ENCODE measurements around the gene AGPAT3.
A peak's percentile ranks its signal among the peaks of the same experiment; 100 is the strongest.

AGPAT3 gene

DNA sequence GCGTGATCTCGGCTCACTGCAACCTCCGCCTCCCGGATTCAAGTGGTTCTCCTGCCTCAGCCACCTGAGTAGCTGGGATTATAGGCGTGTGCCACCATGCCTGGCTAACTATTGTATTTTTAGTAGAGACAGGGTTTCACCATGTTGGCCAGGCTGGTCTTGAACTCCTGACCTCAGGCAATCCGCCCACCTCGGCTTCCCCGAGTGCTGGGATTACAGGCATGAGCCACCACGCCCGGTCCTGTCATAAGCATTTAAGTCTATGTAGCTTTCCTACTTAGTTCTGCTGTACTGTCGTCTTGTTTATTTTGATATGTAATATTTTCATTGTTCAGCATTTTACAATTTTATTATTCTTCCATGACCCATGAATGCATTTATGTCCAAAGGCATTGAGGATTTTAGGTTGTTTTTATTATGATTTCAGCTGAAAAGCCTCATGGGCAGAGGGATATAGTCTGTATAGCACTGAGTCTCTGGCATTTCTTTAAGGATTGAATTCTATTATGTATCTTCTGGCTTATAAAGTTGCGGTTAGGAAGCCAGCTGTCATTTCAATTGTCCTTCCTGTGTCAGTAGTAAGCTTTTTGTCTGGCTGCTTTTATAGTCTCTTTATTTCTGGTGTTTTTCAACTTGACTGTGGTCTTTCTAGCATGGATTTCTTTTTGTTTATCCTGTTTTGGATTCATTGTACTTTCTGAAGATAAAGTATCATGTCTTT lies 9.2 kb downstream of the AGPAT3 start:
- H3K79me2 ChIP-seq, result peaks cover 25% of the 10 kb centered on the region
- H2AFZ ChIP-seq, result no peak overlapping the region
- H3K27me3 ChIP-seq (ENCODE audit: control insufficient read depth, insufficient read depth, low read length), result no peaks in the 10 kb centered on the region
- no peaks in the 10 kb centered on the region for H3K9me3 ChIP-seq (ENCODE audit: control insufficient read depth, low read length)
- peak overlapping the region; percentile 5 for H3K27ac ChIP-seq
- TF ChIP-seq, protein P1, sequence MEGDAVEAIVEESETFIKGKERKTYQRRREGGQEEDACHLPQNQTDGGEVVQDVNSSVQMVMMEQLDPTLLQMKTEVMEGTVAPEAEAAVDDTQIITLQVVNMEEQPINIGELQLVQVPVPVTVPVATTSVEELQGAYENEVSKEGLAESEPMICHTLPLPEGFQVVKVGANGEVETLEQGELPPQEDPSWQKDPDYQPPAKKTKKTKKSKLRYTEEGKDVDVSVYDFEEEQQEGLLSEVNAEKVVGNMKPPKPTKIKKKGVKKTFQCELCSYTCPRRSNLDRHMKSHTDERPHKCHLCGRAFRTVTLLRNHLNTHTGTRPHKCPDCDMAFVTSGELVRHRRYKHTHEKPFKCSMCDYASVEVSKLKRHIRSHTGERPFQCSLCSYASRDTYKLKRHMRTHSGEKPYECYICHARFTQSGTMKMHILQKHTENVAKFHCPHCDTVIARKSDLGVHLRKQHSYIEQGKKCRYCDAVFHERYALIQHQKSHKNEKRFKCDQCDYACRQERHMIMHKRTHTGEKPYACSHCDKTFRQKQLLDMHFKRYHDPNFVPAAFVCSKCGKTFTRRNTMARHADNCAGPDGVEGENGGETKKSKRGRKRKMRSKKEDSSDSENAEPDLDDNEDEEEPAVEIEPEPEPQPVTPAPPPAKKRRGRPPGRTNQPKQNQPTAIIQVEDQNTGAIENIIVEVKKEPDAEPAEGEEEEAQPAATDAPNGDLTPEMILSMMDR (IDR thresholded peaks at IDR 0.05), result no peak
- no peak overlapping the region for H3K4me3 ChIP-seq (ENCODE audit: low read depth, low read length)
- H3K36me3 ChIP-seq (ENCODE audit: control insufficient read depth, insufficient read depth, low read length), result no peaks in the 10 kb centered on the region
- H3K9ac ChIP-seq, result no peak overlapping the region
- H3K4me2 ChIP-seq (ENCODE audit: low read length), result no peak overlapping the region
- peaks cover 3% of the 10 kb centered on the region for H3K4me1 ChIP-seq

DNA sequence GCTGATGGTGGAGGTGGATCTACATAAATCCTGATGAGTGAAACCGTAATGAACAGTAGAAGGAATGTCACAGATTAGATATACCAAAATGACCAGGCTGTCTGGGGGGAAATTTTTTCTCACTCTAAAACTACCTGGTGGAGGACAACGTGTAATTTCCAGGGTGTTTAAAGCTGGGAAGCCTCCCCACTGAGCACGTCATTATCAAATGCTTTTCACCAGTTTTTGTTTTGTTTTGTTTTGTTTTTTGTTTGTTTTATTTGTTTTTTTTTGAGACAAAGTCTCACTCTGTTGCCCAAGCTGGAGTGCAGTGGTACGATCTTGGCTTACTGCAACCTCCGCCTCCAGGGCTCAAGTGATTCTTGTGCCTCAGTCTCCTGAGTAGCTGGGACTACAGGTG lies 11.6 kb downstream of the AGPAT3 start:
- H3K4me3 ChIP-seq (ENCODE audit: low read depth, low read length), result no peak overlapping the region
- H3K4me2 ChIP-seq (ENCODE audit: low read length), result no peak overlapping the region
- H3K36me3 ChIP-seq (ENCODE audit: control insufficient read depth, insufficient read depth, low read length), result no peaks in the 10 kb centered on the region
- no peaks in the 10 kb centered on the region for H3K27me3 ChIP-seq (ENCODE audit: control insufficient read depth, insufficient read depth, low read length)
- peaks cover 16% of the 10 kb centered on the region for H3K79me2 ChIP-seq
- no peak overlapping the region for H3K9ac ChIP-seq
- H2AFZ ChIP-seq, result no peak overlapping the region
- peaks cover 5% of the 10 kb centered on the region for H3K4me1 ChIP-seq
- H3K9me3 ChIP-seq (ENCODE audit: control insufficient read depth, low read length), result no peaks in the 10 kb centered on the region
- TF ChIP-seq, protein P1 (IDR thresholded peaks at IDR 0.05), result no peak
- H3K27ac ChIP-seq, result no peak overlapping the region

DNA sequence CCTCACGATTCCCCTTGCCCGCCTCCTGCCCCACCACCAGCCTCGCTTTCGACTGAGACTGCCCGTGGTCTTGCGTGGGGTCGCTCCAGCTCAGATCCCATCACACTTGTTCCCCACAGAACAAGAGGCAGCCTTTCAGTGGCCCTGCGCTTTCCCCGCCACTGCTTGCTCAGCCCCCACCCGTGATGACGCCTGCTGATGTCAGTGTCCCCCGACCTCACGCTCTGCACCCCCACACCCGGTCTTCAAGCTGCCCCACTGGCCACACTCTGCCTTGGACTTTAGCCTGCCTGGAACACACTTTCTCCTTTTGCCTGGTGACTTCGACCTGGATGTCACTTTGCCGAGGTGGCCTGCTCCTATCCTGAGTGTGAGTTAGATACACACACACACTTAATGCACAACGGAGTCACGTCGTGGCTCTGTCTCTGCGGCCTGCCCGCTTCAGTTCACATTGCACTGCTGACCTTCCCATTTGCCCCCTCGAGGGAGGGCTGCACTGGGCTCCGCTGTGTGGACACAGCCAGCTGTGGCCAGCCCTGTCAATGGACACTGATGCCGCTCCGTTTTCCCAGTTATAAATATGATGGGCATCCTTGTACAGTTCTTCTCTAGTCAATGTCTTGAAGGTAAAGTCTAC lies 13.0 kb downstream of the AGPAT3 start:
- Histone ChIP-seq H3K36me3 (ENCODE audit: control insufficient read depth, insufficient read depth, low read length) (no peaks in the 10 kb centered on the region), H3K9ac (no peak overlapping the region), H3K9me3 (ENCODE audit: control insufficient read depth, low read length) (no peaks in the 10 kb centered on the region), H3K4me1 (peaks cover 5% of the 10 kb centered on the region), H3K4me2 (ENCODE audit: low read length) (no peak overlapping the region), H3K27ac (no peak overlapping the region), H3K4me3 (ENCODE audit: low read depth, low read length) (no peak overlapping the region), H3K27me3 (ENCODE audit: control insufficient read depth, insufficient read depth, low read length) (no peaks in the 10 kb centered on the region), H2AFZ (no peak overlapping the region), H3K79me2 (peaks cover 19% of the 10 kb centered on the region)
- TF ChIP-seq, protein P1 (IDR thresholded peaks at IDR 0.05), result no peak

DNA sequence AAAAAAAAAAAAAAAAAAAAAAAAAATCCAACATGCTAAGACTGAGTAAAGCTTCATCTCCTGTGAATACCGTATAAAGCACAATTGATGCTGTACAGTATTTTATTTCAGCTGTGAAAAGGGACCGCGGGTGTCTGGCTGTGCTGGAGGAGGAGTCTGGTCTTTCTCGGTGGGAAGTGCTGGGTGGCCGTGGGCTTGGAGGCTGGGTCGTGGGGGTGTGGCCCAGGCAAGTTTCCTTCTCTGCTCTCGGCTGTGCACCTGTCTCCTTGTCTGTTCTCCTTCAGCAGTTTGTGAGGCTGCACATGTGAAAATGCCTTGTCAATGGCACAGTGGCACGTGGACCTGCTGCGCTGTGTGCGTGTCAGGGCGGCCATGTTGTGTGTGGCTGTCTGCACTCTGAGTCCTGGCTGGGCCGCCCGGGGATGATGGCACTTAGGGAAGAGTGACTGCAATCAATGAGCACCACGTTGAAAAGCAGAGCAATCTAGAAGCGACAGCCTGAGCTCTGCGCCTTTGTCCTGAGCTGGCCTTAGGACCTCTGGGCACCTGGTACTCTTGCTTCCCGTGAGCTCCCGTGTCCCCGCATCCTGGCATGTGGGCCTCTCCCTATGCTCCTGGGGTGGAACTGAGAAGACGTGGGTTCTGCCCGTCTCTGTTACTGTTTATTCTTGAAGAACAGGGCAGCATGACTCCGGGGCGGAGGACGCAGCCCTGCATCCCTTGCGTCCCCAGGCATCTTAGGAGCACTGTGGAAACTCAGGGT lies 14.5 kb downstream of the AGPAT3 start:
- Histone ChIP-seq H3K9ac (no peak overlapping the region), H3K9me3 (ENCODE audit: control insufficient read depth, low read length) (no peaks in the 10 kb centered on the region), H3K4me3 (ENCODE audit: low read depth, low read length) (no peak overlapping the region), H3K27ac (peak overlapping the region; percentile 30), H3K79me2 (peaks cover 19% of the 10 kb centered on the region), H3K4me1 (peaks cover 2% of the 10 kb centered on the region), H3K4me2 (ENCODE audit: low read length) (no peak overlapping the region), H3K27me3 (ENCODE audit: control insufficient read depth, insufficient read depth, low read length) (no peaks in the 10 kb centered on the region), H3K36me3 (ENCODE audit: control insufficient read depth, insufficient read depth, low read length) (no peaks in the 10 kb centered on the region), H2AFZ (no peak overlapping the region)
- TF ChIP-seq, protein P1 (IDR thresholded peaks at IDR 0.05), result no peak

Measured in parathyroid adenoma (tissue), 2 donors.